Dermis microvascular lymphatic vessel endothelial cell (primary cell): ENCODE results near the gene PDE1C. TPM values are rescaled to one million over a fixed set of nuclear protein-coding genes. Genes with fewer than 3 reads are reported as not detected.
A peak's percentile ranks its signal among the peaks of the same experiment; 100 is the strongest.

Experiments
- DNase-seq, 2 donors: peaks; one replicate each; pipeline versions ENCODE4 v3.0.0 to v3.0.0-alpha.2; 2010; ENCODE audit warnings: low read depth in 2 of 2
- total RNA-seq: library from RNA; depleted of rRNA; stranded (reverse); fragments of >200 nt; gene quantifications from 2 replicates; pipeline ENCODE4 v1.2.1, GENCODE V29; 2014

Gene PDE1C
- total RNA-seq, 1 donor from 2014 or later: 0.13 TPM

- peak; percentile 72 to 87 for DNase-seq
These were observed 78.4 kb downstream of the PDE1C start for GRCh38 chr7:31991846-31992245.

GRCh38 chr7:31991406-31991805 is 78.8 kb downstream of the PDE1C start:
- DNase-seq: no peak

- peak in 1 of 2 donors; percentile 76 for DNase-seq
These were observed 83.2 kb downstream of the PDE1C start for GRCh38 chr7:31986878-31987518.

- no peak for DNase-seq
These were observed 87.2 kb downstream of the PDE1C start for GRCh38 chr7:31982962-31983361.

GRCh38 chr7:31981874-31982390 is 88.3 kb downstream of the PDE1C start:
- no peak for DNase-seq

GRCh38 chr7:31979690-31980330 is 90.4 kb downstream of the PDE1C start:
- DNase-seq: no peak

- DNase-seq: no peak
These were observed 94.7 kb downstream of the PDE1C start for GRCh38 chr7:31975546-31975945.

GRCh38 chr7:31974351-31974750 is 95.9 kb downstream of the PDE1C start:
- no peak for DNase-seq

GRCh38 chr7:31971049-31971667 is 99.0 kb downstream of the PDE1C start:
- DNase-seq: no peak

GRCh38 chr7:31970501-31970900 is 99.7 kb downstream of the PDE1C start:
- DNase-seq: no peak

GRCh38 chr7:31963569-31964175 is 106.5 kb downstream of the PDE1C start:
- no peak for DNase-seq

GRCh38 chr7:31962246-31962645 is 108.0 kb downstream of the PDE1C start:
- no peak for DNase-seq

GRCh38 chr7:31958226-31958625 is 112.0 kb downstream of the PDE1C start:
- no peak for DNase-seq

- DNase-seq: no peak
These were observed 112.5 kb downstream of the PDE1C start for GRCh38 chr7:31957756-31958155.

- DNase-seq: peak; percentile 20
These were observed 113.0 kb downstream of the PDE1C start for GRCh38 chr7:31957090-31957720.

- DNase-seq: no peak
These were observed 114.6 kb downstream of the PDE1C start for GRCh38 chr7:31955641-31956040.

GRCh38 chr7:31955021-31955420 is 115.2 kb downstream of the PDE1C start:
- DNase-seq: peak in 1 of 2 donors; percentile 30

GRCh38 chr7:31954500-31954899 is 115.7 kb downstream of the PDE1C start:
- DNase-seq: no peak

GRCh38 chr7:31953432-31953831 is 116.8 kb downstream of the PDE1C start:
- no peak for DNase-seq

- no peak for DNase-seq
These were observed 120.0 kb downstream of the PDE1C start for GRCh38 chr7:31950091-31950755.

- DNase-seq: no peak
These were observed 122.2 kb downstream of the PDE1C start for GRCh38 chr7:31948029-31948428.
